Stimulated activated naive B cell treated with anti-CD40 and anti-IgM and Interleukin-4, amounts not matched to agents 10 μg/mL and 1 μg/mL and 100 μg/mL, for 72 hours (primary cell): ENCODE measurements around the gene WBP1L.
A peak's percentile ranks its signal among the peaks of the same experiment; 100 is the strongest.

Experiments used
- ATAC-seq, 2 donors: fragments of 150-1000 bp; cut with Tn5 transposase; replicated peaks; 2 replicates each; pipeline ENCODE4 v1.10.0; 2021; ENCODE audit warnings: moderate library complexity in 1 of 2
- DNase-seq: peaks from one replicate; pipeline ENCODE4 v3.0.0; 2021
- H3K27ac Mint-ChIP-seq: one replicate; pipeline ENCODE4 v1.8.0; 2022; ENCODE audit warnings: mild to moderate bottlenecking, mixed read lengths
- H3K27me3 Mint-ChIP-seq, 2 donors: one replicate each; pipeline ENCODE4 v1.8.0; 2022; ENCODE audit warnings: mixed read lengths in 2 of 2
- H3K36me3 Mint-ChIP-seq, 2 donors: one replicate each; pipeline ENCODE4 v1.8.0; 2022; ENCODE audit warnings: mixed read lengths in 2 of 2, mild to moderate bottlenecking in 1 of 2
- H3K4me1 Mint-ChIP-seq, 2 donors: one replicate each; pipeline ENCODE4 v1.8.0; 2022; ENCODE audit warnings: mixed read lengths in 2 of 2, mild to moderate bottlenecking in 1 of 2
- H3K4me3 Mint-ChIP-seq, 2 donors: one replicate each; pipeline ENCODE4 v1.8.0; 2022; ENCODE audit warnings: mild to moderate bottlenecking in 2 of 2, mixed read lengths in 2 of 2, moderate library complexity in 1 of 2
- H3K9me3 Mint-ChIP-seq, 2 donors: one replicate each; pipeline ENCODE4 v1.8.0; 2022; ENCODE audit warnings: mixed read lengths in 2 of 2, mild to moderate bottlenecking in 1 of 2

Gene WBP1L

DNA sequence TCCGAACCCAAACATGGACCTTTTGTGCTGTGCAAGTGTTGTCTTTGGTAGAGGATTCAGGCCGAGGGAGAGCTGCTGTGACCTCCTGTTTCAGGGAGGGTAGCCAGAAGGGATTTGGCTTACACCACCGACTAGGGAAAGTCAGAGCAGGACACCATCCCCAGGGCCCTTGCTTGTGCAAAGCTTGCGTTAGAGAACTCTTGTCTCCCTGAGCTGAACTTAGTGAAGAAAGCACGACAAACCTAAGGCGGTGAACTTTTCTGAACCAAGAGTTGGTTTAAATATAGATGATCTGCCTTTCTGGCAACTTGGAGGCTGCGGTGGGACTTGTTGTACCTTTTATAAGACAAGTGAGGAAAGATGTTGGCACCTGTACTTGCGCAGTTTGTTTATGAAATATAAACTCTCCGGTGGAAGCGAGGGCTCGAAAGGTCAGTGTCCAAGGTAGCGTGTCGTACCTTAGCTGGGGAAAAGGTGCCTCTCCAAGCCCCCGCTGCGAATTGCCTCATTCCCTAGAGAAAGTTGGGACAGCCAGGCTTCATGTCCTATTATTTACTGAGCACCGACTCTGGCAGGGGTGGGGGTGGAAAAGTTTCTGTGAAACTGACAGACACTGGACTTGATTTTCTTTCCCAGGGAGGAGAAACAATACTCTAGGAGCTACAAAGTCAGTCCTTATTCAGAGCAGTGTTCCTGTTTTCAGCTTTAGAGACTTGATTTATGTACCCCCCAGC lies 31.6 kb downstream of the WBP1L start:
- no peaks in the 10 kb centered on the region for H3K9me3 Mint-ChIP-seq
- H3K4me1 Mint-ChIP-seq, result peaks cover 25 to 71% of the 10 kb centered on the region in 2 donors
- H3K4me3 Mint-ChIP-seq, result no peak overlapping the region
- H3K36me3 Mint-ChIP-seq, result peaks cover 14 to 18% of the 10 kb centered on the region in 2 donors
- DNase-seq (no peak), ATAC-seq (no peak)
- H3K27ac Mint-ChIP-seq, result peak overlapping the region; percentile 25
- H3K27me3 Mint-ChIP-seq, result no peaks in the 10 kb centered on the region

DNA sequence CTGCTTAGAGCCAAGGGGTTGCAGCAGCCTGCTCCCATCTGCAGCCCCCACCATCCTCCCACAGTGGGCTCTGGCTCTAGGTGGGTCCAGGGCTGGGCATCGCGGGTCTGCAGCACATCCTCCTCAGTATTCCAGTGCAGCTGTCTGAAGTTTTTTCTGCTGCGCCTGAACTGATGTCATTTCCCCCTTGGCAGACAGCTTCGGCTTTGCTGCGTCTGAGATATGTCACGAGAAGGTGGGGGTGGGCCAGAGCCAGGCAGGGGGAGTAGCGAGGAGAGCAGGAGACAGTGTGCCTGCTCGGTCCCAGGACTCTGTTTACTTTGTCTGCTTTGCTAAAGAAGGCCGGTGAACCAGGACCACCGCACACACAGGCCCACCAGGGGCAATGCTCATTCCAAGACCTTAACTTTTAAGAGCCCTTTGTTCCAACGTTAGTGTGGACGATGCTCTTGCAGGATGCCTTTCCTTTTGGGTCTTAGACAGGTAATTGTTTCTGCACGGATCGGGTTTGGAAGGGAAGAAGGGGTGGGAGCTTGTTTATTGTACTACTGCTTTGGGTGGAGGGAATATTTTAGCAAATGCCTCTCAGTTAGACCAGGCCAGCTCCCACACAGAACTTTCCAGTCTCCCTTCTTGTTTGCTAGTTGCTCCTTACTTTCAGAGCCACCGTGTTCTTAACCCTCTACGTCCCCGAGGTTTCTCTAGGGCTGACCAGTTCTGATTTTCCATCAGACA lies 32.4 kb downstream of the WBP1L start:
- ATAC-seq (peak; percentile 46 to 50), DNase-seq (no peak)
- Mint-ChIP-seq H3K4me1 (peaks cover 25 to 63% of the 10 kb centered on the region in 2 donors), H3K27me3 (no peaks in the 10 kb centered on the region), H3K27ac (peak overlapping the region; percentile 56), H3K9me3 (no peaks in the 10 kb centered on the region), H3K36me3 (peaks cover 14 to 18% of the 10 kb centered on the region in 2 donors), H3K4me3 (peak overlapping the region in 1 of 2 donors; percentile 30)

DNA sequence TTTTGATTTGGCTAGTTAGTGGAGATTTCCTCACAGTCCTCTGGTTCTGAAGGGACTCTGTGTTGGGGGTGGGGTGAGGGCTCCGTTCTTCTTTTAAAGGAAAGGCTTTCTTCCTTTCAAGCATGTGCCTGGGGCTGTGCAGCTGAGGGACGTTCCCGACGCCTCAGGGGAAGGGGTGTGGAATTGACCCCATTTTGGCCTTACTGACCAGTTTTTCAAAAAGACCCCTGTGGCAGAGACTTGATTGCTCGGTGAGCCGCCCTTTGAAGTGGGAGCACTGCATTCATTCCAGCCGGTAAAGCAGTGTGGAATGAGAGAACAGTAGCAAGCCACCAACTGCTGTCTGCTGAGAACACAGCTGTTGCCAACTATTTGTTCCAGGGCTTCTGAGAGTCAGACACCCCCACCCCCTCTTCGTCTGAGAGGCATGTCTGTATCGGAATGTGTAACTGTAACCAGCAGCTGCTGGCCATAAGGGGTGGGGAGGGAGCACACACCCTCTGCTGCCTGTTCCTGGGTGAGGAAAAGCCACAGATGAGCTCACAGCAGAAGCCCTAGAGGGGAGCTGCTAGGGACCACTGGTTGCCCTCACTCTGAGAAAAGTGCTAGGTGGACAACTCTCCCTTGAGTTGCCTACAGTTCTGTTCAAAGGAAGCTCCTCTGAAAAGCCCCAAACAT lies 33.2 kb downstream of the WBP1L start:
- no peaks in the 10 kb centered on the region for H3K9me3 Mint-ChIP-seq
- ATAC-seq, result peak; percentile 12 to 22
- no peak for DNase-seq
- H3K4me3 Mint-ChIP-seq, result no peak overlapping the region
- no peak overlapping the region for H3K27ac Mint-ChIP-seq
- H3K27me3 Mint-ChIP-seq, result no peaks in the 10 kb centered on the region
- peaks cover 18 to 21% of the 10 kb centered on the region in 2 donors for H3K36me3 Mint-ChIP-seq
- H3K4me1 Mint-ChIP-seq, result peaks cover 28 to 65% of the 10 kb centered on the region in 2 donors

DNA sequence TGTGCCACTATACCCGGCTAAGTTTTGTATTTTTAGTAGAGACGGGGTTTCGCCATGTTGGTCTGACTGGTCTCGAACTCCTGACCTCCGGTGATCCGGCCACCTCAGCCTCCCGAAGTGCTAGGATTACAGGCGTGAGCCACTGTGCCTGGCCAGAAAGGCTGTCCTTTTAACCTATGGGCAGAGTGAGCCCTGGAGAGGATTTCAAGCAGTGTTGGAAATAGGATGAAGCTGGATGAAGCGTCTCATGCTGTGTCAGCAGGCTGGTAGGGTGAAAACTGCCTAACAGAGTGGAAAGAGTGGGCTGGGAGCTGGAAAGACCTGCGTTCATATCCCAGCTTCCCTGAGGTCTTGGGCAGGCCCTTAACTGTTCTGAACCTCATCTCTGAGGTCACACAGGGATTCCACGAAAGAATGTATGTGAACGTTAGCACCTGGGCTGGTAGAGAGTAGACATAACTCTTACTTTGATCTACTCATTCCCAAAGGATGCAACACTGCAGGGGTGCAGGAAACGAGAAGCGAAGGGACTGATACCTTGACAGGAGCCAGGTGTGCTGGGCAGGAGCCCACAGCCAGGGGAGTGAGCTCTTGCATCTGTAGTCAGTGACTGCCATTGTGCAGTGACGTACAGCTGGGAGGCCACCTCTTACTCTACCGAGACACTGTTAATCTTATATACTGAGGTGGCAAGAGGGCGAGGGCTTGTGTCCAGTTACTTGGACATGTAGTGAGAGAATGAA lies 34.1 kb downstream of the WBP1L start:
- Mint-ChIP-seq H3K27me3 (no peaks in the 10 kb centered on the region), H3K9me3 (no peaks in the 10 kb centered on the region), H3K36me3 (peaks cover 23% of the 10 kb centered on the region in 2 donors), H3K4me1 (peaks cover 30 to 62% of the 10 kb centered on the region in 2 donors), H3K4me3 (no peak overlapping the region), H3K27ac (peak overlapping the region; percentile 62)
- ATAC-seq, result no peak
- no peak for DNase-seq

DNA sequence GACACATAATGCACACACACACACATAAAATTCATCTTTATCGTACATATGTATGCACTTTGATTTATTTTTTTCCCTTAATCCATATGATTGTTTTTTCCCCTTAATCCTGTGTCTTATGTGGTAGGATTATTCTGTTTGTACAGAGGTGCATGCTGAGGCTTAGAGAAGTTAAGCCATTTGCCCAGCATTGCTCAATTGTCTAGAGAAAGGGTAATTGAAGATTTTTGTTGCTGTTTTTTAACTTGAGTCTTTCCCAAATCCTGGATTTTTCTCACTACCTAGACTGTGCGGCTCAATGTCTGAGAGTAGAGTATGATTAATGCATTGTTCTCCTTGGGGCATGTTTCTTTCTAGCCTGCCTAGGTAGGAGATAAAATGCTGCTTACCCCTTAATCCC lies 35.0 kb downstream of the WBP1L start:
- ATAC-seq (no peak), DNase-seq (no peak)
- Mint-ChIP-seq H3K4me1 (peaks cover 31 to 62% of the 10 kb centered on the region in 2 donors), H3K36me3 (peaks cover 23 to 29% of the 10 kb centered on the region in 2 donors), H3K9me3 (no peaks in the 10 kb centered on the region), H3K4me3 (no peak overlapping the region), H3K27me3 (no peaks in the 10 kb centered on the region), H3K27ac (no peak overlapping the region)

DNA sequence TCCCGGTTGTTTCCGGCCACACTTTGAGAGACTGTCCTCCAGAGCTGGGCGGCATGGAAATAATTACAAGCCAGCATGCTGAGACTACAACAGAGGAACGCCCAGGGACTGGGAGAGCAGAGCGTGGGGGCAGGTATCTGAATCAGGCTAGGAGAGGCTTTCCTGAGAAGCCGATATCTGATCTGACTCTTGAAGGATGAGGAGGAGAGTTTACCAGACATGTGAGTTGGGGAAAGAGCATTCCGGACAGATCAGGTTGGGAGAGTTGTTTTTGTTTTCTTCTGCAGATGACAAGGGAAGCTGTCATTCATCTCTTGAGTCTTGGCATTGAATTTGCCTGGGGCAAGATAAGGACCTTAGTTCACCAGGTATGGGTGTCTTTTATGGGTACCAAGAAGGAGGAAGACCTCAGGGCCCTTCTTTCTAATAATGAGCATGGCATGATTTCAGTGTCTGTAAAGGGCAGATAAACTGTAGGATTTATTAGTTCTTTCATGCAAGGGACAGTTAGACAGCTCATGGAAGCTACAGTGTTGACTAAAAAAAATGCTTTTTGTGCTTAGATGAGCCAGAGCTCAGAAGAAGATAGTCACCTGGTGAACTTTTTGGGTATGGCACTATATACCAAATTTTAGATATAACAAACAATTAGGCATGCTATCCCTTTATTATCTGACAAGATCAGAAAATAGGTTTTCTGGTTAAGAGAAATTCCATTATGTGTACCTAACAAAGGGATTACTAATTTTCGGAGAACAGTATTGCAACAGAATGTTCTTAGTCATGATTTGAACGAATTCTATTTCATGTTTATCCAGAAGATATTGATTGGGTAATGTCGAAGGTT lies 36.2 kb downstream of the WBP1L start:
- Mint-ChIP-seq H3K9me3 (no peaks in the 10 kb centered on the region), H3K27ac (no peak overlapping the region), H3K36me3 (peaks cover 20 to 29% of the 10 kb centered on the region in 2 donors), H3K4me1 (peaks cover 28 to 54% of the 10 kb centered on the region in 2 donors), H3K27me3 (no peaks in the 10 kb centered on the region), H3K4me3 (no peak overlapping the region)
- DNase-seq (no peak), ATAC-seq (no peak)

DNA sequence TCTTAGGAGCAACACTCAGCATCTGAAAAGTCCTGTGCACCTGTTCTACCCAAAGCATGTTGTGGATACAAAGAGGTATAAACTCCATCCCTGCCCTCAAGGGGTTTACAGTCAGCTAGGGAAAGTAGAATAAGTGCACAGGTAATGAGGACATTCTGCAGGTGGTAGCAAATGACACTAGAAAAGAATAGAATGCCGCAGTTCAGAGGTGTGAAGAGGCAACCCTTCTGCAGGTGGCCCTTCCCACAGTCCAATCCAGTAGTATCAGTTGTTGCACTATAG lies 36.7 kb downstream of the WBP1L start:
- Mint-ChIP-seq H3K27me3 (no peaks in the 10 kb centered on the region), H3K36me3 (peaks cover 21 to 32% of the 10 kb centered on the region in 2 donors), H3K4me1 (peaks cover 26 to 52% of the 10 kb centered on the region in 2 donors), H3K9me3 (no peaks in the 10 kb centered on the region), H3K4me3 (no peak overlapping the region), H3K27ac (no peak overlapping the region)
- ATAC-seq (no peak), DNase-seq (no peak)

DNA sequence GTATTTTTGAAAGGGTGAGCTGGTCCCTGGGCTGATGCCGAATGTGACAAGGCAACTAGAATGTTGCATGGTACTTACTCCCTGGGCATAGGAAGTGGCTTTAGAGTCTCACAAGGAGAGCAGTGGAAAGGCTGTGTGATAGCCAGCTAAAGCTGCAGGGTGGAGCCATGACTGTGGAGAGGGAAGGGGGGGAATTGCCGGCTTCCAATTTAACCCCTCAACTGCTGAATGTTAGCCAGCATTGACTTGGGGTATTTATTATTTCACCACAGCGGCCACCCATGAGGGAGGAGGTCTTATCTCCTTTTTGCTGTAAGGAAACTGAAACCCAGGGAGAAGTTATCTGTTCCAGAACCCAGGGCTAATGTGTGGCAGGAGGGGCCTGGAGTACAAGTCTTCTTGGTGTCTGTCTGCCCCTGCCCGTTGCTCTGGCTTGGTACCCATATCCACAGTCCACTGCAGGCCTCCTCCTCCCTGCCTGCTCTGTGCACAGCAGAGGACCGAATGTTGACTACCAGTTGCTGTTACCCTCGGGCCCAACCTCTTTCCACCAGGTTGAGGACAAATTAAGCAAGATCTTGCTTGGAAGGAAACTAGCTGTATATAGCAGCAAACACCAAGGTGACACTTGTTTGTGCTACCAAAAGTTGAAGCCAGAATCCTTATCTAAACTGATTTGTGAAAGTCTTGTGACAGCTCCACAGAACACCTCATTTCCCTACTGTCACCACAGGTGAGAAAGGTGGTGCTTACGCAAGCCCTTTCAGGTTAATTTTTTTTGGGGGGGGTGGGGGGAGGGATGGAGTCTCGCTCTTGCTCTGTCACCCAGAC lies 37.6 kb downstream of the WBP1L start:
- ATAC-seq, result no peak
- no peaks in the 10 kb centered on the region for H3K9me3 Mint-ChIP-seq
- H3K4me3 Mint-ChIP-seq, result no peak overlapping the region
- DNase-seq, result no peak
- peaks cover 20 to 40% of the 10 kb centered on the region in 2 donors for H3K36me3 Mint-ChIP-seq
- H3K27ac Mint-ChIP-seq, result peak overlapping the region; percentile 37
- peaks cover 26 to 52% of the 10 kb centered on the region in 2 donors for H3K4me1 Mint-ChIP-seq
- no peaks in the 10 kb centered on the region for H3K27me3 Mint-ChIP-seq

DNA sequence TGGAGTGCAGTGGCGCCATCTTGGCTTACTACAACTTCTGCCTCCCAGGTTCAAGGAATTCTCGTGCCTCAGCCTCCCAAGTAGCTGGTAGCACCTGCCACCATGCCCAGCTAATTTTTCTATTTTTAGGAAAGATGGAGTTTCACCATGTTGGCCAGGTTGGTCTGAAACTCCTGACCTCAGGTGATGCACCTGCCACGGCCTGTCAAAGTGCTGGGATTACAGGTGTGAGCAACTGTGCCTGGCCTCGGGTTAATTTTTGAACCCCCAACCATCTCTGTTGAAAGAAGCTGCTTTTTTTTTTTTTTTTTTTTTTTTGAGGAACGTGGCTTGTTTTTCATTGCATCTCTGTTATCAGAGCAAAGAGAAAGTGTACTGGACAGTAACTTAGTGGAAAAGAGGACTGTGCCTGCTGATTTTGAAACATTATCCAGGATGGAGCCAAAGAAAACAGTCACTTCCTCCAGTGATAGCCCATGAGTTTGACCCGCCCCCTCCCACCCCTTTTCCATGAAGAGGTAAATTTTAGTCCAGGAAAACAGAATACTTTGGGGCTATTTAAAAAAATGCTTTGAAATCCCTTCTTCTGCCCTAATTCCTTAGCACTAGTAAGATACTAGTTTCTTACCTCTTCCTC lies 38.3 kb downstream of the WBP1L start:
- peaks cover 20 to 40% of the 10 kb centered on the region in 2 donors for H3K36me3 Mint-ChIP-seq
- H3K27ac Mint-ChIP-seq, result no peak overlapping the region

DNA sequence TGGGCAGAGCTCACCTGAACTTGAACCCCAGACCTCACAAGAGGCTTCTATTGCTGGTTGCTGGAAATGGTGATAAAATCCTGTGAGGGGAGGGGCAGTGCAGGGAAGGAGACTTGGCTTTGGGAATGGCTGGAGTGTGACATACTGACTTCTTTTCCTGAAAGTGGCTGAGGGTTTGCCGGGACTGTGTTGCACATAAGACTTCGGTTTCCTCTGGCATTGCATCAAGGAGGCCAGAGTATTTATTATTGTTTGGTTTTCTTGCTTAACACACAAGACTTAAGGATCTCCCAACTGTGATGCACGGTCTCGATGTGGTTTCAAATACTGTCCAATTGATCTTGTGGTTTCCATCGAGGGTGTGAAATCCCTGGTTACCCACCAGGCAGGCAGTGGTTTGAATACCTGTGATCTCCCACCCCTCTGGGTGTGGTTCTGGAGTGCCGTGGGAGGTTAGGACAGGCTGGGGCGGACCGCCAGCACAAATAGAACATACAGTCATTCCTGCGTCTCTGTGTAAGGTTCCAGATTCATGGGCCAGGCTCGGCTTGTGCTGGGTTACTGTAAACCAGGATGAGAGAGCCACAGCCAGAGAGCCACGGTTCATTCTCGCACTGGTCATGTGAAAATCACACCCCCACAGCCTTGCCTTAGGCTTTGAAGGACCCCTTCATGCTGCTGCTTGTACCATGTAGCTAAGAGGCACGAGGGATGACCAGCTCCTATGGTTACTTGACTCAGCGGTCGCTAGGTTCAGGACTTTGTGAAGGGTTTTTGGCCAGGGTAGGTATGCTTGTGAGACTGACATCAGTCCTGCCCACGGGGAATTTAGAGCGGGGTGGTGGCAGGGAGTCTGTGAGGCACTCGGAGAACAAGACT lies 39.2 kb downstream of the WBP1L start:
- no peak for ATAC-seq
- no peak overlapping the region for H3K4me3 Mint-ChIP-seq
- no peaks in the 10 kb centered on the region for H3K27me3 Mint-ChIP-seq
- peaks cover 17 to 43% of the 10 kb centered on the region in 2 donors for H3K36me3 Mint-ChIP-seq
- no peak overlapping the region for H3K27ac Mint-ChIP-seq
- no peak for DNase-seq
- no peaks in the 10 kb centered on the region for H3K9me3 Mint-ChIP-seq
- H3K4me1 Mint-ChIP-seq, result peaks cover 29 to 57% of the 10 kb centered on the region in 2 donors

More for the DNA sequence above, 38.3 kb downstream of the WBP1L start:
- H3K27me3 Mint-ChIP-seq, result no peaks in the 10 kb centered on the region
- H3K9me3 Mint-ChIP-seq, result no peaks in the 10 kb centered on the region
- DNase-seq, result no peak
- H3K4me1 Mint-ChIP-seq, result peaks cover 27 to 52% of the 10 kb centered on the region in 2 donors
- ATAC-seq, result no peak
- H3K4me3 Mint-ChIP-seq, result no peak overlapping the region

DNA sequence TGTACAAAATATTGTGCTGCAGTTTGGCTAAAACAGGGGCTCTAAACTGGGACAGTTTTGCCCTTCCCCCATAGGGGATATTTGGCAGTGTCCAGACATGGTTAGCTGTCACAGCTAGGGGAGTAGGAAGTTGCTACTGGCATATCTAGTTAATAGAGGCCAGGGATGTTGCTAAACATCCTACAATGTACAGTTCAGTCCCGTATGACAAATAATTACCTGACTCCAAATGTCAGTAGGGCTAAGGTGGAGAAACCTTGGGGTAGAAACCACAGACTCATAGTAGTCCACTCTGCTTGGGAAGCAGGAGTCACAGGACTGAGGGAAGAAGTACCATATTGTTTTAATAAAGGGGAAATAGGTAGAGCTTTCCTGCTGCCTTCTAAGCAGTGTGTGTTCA lies 39.8 kb downstream of the WBP1L start:
- H3K36me3 Mint-ChIP-seq, result peaks cover 13 to 38% of the 10 kb centered on the region in 2 donors
- H3K27me3 Mint-ChIP-seq, result no peaks in the 10 kb centered on the region
- no peaks in the 10 kb centered on the region for H3K9me3 Mint-ChIP-seq
- ATAC-seq (no peak), DNase-seq (no peak)
- no peak overlapping the region for H3K4me3 Mint-ChIP-seq
- H3K4me1 Mint-ChIP-seq, result peaks cover 28 to 51% of the 10 kb centered on the region in 2 donors
- no peak overlapping the region for H3K27ac Mint-ChIP-seq

DNA sequence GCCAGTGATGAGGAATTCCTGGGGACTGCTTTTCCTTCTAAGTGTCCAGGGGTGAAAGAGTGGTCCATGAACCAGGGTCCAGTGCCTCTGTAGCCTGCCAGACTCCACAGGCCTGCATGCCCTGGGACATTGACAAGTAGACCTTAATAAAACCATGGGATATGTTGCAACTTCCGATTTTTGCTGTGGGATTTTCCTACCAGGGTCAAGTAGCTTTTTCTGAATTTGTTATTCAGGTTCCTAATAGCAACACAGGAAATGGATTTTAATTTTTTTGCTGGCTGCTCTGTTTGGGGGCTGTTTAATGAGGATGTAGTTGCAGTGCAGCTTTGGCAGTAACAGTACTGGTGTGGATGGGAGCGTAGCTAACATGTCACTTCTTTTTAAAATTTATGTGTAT lies 42.1 kb downstream of the WBP1L start:
- DNase-seq (no peak), ATAC-seq (no peak)
- peaks cover 18 to 46% of the 10 kb centered on the region in 2 donors for H3K36me3 Mint-ChIP-seq
- H3K27ac Mint-ChIP-seq, result no peak overlapping the region
- peaks cover 27 to 53% of the 10 kb centered on the region in 2 donors for H3K4me1 Mint-ChIP-seq
- H3K9me3 Mint-ChIP-seq, result peaks cover 3 to 9% of the 10 kb centered on the region in 2 donors
- no peak overlapping the region for H3K4me3 Mint-ChIP-seq
- H3K27me3 Mint-ChIP-seq, result no peaks in the 10 kb centered on the region
